Spinal cord (tissue), 10 donors: Measurements from ENCODE around the gene KCNQ1. TPM values are rescaled to one million over a fixed set of nuclear protein-coding genes. Genes with fewer than 3 reads are reported as not detected.
A peak's percentile ranks its signal among the peaks of the same experiment; 100 is the strongest.

Source experiments
- DNase-seq, 6 donors: peaks; one replicate each; pipeline versions ENCODE4 v3.0.0 to v3.0.0-alpha.2; 2013 to 2015; ENCODE audit warnings: low spot score in 6 of 6, low read depth in 4 of 6
- H3K27ac ChIP-seq: one replicate; pipeline ENCODE4 v1.5.1; 2013; ENCODE audit warnings: low read depth, low read length, control low read depth
- H3K27me3 ChIP-seq: one replicate; pipeline ENCODE4 v1.6.1; 2013; ENCODE audit warnings: low read length; ENCODE audit not compliant: control insufficient read depth, insufficient read depth
- H3K36me3 ChIP-seq: one replicate; pipeline ENCODE4 v1.6.1; 2013; ENCODE audit warnings: low read length; ENCODE audit not compliant: control insufficient read depth, insufficient read depth
- H3K4me1 ChIP-seq: one replicate; pipeline ENCODE4 v1.6.1; 2013; ENCODE audit warnings: low read length; ENCODE audit not compliant: control insufficient read depth, insufficient read depth
- H3K4me3 ChIP-seq: one replicate; pipeline ENCODE4 v1.5.1; 2013; ENCODE audit warnings: low read depth, low read length, control low read depth
- H3K9me3 ChIP-seq: one replicate; pipeline ENCODE4 v1.6.1; 2013; ENCODE audit warnings: low read length; ENCODE audit not compliant: control insufficient read depth, insufficient read depth
- WGBS: methylation state at CpG from one replicate; pipeline ENCODE4 v1.1.5; 2013; ENCODE audit warnings: missing lambda C conversion rate; ENCODE audit not compliant: insufficient coverage; 5-methylcytosine and 5-hydroxymethylcytosine counted together
- polyA plus RNA-seq, 2 donors: library from polyadenylated mRNA; unstranded; fragments of 120-200 nt; gene quantifications; one replicate each; pipeline ENCODE4 v1.2.1, GENCODE V29; 2013; ENCODE audit not compliant: insufficient read length in 2 of 2
- total RNA-seq, 2 donors: library from RNA; depleted of rRNA in 1 of 2; stranded (reverse); fragments of 120-200 nt in 1 of 2; fragments of >200 nt in 1 of 2; gene quantifications; one replicate each; pipeline versions ENCODE4 v1.2.3 to v1.2.4, GENCODE V29; 2013 to 2014
- donor health status: healthy.

KCNQ1 gene
- total and polyA plus RNA-seq, 4 donors: 0.83 to 3.1 (median 2.1) TPM

DNA sequence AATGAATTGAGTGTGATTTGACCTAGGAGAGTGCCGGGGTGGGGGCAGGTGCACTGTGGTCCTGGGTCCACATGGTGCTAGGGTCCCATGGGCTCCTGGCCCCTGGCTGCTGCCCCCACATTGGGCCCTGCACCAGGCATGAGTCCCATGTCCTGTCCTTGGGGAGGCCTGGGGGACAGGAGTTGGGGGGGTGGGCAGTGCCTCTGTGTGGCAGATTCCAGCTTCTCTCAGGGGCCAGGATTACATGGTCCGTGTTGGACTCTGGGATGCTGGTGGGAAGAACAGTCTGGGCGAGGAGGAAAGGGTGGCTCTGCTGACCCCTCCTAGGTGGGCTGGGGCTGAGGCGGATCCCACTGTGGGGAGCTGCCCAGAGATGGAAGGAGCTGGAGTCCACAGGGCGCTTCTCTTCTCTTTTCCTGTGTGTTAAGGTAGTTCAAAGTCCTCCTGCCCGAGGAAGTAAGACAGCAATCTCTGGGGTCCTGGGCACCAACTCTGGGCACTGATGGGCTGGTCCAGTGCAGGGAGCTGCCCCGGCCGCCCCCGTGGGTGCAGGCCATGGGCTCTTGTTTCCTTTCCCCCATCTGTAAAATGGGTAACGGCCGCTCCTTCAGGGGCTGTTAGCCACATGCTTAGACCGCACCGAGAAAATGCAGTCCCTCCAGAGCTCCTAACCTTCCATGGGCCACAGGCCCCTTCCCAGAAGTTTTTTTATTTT is 19.8 kb downstream of the KCNQ1 start:
- 91% methylated on average over 12 of the region's 13 CpGs for WGBS
- H3K36me3 ChIP-seq: peaks cover 2% of the 10 kb centered on the region
- no peaks in the 10 kb centered on the region for H3K27me3 ChIP-seq
- no peaks in the 10 kb centered on the region for H3K9me3 ChIP-seq
- no peaks in the 10 kb centered on the region for H3K4me1 ChIP-seq
- no peak overlapping the region for H3K27ac ChIP-seq
- no peak overlapping the region for H3K4me3 ChIP-seq
- DNase-seq: peak in 1 of 6 donors; percentile 14

DNA sequence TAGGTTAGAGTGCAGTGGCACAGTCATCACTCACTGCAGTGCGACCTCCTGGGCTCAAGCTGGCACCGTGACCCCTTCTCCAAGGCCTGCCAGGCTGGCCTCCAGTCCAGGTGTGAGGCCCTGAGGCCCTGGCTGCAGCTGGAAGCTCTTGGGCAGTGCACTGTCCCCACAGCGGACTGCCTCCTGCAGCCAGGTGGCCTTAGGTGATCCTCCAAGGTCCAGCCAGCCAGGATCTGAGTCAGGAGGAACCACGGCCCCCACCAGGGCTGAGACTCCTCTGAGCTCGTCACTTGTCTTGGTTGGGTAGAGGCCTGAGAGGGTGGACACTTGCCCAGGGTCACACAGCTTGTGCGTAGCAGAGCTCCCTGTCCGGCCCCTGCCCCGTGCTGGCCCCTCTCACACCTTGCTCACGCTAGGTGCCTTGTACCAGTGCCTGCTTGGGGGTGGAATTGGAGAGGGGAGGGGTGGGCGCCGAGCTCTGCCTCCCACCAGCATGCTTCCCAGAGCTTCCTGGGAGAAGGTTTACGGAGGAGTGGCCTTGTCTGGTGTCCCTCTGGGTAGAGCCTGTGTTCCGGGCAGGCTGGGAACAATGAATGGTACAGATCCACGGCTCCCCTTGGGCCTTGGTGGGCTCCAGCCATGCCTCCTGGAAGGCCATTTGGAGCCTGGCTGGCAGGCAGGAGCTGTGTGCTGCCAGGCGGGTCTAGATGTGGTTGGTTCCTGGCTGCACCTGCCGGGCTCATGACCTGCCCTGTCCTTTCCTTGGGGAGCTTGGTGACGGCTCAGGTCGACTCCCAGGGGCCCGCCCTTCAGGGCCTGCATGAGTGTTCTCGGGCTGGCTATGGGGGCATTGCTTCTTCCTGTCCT is 20.6 kb downstream of the KCNQ1 start:
- Histone ChIP-seq H3K27ac (no peak overlapping the region), H3K4me3 (no peak overlapping the region), H3K4me1 (no peaks in the 10 kb centered on the region), H3K36me3 (peaks cover 2% of the 10 kb centered on the region), H3K27me3 (no peaks in the 10 kb centered on the region), H3K9me3 (no peaks in the 10 kb centered on the region)
- no peak for DNase-seq
- 87% methylated on average over 20 of the region's 20 CpGs for WGBS

DNA sequence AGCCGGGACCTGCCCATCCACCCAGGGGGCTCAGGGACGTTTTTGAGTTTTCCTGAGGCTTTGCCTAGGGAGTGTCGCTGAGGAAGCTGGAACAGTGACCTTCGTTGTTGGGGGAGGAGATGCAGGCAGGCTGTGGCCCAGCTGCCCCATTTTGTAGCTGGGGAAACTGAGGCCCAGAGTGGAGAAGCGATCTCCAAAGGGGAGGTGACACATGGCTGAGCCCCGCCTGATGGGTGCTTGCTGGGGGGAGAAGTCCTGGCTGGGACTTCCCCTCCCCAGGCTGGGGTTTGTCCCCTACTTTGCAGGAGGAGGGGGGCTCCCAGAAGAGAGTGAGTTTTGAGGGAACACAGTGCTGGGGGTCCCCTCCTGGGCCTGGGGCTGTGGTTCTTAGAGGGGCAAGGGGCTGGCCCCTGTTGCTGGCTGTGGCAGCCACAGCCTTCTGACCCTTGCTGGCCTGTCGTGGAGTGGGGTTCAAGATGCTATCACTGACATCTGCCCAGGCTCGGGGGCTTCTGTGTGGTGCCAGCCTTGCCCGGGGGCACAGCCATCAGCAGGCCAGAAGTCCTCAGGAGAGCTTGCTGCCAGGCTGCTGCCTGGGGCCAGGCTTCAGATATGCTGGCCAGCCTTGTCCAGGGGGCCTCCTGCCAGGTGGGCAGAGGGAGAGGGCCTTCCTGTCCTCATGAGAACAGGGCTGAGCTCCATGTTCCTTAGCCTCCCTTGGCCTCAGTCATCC is 21.4 kb downstream of the KCNQ1 start:
- DNase-seq: no peak
- Histone ChIP-seq H3K36me3 (peaks cover 2% of the 10 kb centered on the region), H3K9me3 (no peaks in the 10 kb centered on the region), H3K4me3 (no peak overlapping the region), H3K27ac (no peak overlapping the region), H3K27me3 (no peaks in the 10 kb centered on the region), H3K4me1 (no peaks in the 10 kb centered on the region)
- WGBS: 83% methylated on average over 8 of the region's 9 CpGs

GRCh38 chr11:2466869-2467694 is 22.3 kb downstream of the KCNQ1 start:
- Histone ChIP-seq H3K4me3 (no peak overlapping the region), H3K36me3 (peaks cover 2% of the 10 kb centered on the region), H3K27ac (no peak overlapping the region), H3K4me1 (no peaks in the 10 kb centered on the region), H3K9me3 (no peaks in the 10 kb centered on the region), H3K27me3 (no peaks in the 10 kb centered on the region)
- WGBS: 81% methylated on average over 16 of the region's 16 CpGs
- no peak for DNase-seq

- H3K27me3 ChIP-seq: no peaks in the 10 kb centered on the region
- 90% methylated on average over 7 of the region's 7 CpGs for WGBS
- H3K36me3 ChIP-seq: no peaks in the 10 kb centered on the region
- no peaks in the 10 kb centered on the region for H3K4me1 ChIP-seq
- no peak for DNase-seq
- H3K27ac ChIP-seq: no peak overlapping the region
- H3K4me3 ChIP-seq: no peak overlapping the region
- H3K9me3 ChIP-seq: no peaks in the 10 kb centered on the region
These were observed 22.9 kb downstream of the KCNQ1 start for GRCh38 chr11:2467695-2468055.

DNA sequence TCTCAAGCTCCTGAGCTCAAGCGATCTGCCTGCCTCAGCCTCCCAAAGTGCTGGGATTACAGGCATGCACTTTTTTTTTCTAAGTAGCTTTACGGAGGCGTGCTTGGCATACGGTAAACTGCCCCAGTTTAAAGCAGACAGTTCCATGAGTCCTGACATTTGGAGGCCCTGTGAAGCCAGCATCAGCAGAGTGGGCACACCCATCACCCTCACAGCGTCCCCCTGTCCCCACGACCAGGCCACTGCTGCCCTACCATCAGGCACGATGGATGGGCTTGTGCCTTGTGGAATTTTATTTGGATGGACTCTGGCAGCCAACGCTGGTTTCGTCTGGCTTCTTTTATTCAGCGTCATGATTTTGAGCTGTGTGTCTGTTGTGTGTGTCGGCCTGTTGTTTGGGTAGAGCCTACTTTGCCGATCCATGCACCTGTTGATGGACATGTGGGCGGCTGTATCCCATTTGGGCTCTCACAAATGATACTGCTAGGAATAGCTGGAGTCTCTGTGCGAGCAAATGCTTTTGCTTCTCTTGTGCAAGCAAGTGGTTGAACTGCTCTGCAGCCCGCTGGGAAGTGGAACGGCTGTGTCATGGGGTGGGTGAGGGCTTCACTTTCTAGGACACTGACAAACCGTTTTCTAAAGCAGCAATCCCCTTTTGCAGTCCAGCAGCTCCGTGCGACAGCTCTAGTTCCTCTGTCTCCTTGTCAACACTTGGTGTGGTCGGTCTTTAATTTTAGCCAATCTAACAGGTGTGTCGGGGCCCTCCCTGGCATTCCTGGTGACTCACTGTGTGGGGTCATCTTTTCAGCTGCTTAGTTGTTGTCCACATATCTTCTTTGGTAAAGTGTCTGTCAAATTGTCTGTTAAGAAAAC is 23.8 kb downstream of the KCNQ1 start:
- Histone ChIP-seq H3K27ac (no peak overlapping the region), H3K36me3 (no peaks in the 10 kb centered on the region), H3K27me3 (no peaks in the 10 kb centered on the region), H3K4me3 (no peak overlapping the region), H3K9me3 (no peaks in the 10 kb centered on the region), H3K4me1 (no peaks in the 10 kb centered on the region)
- WGBS: 80% methylated on average over 20 of the region's 21 CpGs
- DNase-seq: no peak

DNA sequence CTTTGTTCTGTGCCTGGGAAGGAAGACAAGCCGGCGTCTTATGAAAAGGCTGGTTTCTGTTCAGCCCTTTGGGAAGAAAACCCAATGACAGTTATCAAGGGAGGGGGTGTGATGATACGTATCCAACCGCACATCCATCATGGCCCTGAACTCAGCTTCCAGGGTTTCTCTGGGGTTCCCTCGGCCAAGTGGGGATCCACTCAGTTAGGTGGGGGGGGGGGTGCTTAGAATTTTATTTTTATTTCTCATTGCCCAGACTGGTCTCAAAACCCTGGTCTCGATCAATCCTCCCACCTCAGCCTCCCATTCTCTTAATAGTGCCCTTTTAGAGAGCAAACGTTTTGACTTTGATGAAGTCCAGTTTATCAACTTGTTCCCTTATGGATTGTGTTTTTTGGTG is 25.7 kb downstream of the KCNQ1 start:
- Histone ChIP-seq H3K4me1 (no peaks in the 10 kb centered on the region), H3K9me3 (no peaks in the 10 kb centered on the region), H3K27ac (no peak overlapping the region), H3K27me3 (no peaks in the 10 kb centered on the region), H3K4me3 (no peak overlapping the region), H3K36me3 (no peaks in the 10 kb centered on the region)
- DNase-seq: no peak
- 28% methylated on average over 2 of the region's 7 CpGs for WGBS

DNA sequence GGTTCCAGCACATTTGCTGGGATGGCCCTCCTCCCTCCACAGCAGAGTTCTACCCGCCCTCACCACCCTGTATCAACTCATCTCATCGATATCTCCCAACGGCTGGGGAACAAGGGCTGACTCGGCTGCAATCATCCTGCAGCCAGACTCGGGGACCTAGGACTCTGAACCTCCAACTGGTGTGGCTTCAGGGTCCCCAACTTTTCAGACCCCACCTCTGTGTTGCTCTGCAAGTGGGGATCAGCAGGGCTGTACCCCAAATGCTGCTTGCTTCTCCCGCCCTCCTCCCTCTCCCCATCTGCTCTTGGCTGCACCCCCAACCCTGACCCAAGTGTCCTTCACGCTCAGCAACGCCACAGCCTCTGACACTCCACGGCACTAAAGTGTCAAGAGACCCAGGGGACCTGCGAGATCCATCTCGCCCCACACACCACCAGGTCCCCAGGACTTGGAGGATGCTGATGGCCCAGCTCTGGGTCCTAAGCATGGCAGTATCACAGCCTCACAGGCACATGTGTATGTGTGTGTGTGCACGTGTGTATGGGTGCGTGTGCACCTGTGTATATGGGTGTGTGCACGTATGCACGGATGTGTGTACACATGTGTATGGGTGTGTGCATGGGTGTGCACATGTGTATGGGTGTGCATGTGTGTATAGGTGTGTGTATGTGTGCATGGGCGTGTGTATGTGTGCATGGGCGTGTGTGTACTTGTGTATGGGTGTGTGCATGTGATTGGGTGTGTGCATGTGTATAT is 26.4 kb downstream of the KCNQ1 start:
- Histone ChIP-seq H3K4me3 (no peak overlapping the region), H3K27me3 (no peaks in the 10 kb centered on the region), H3K27ac (no peak overlapping the region), H3K4me1 (no peaks in the 10 kb centered on the region), H3K36me3 (no peaks in the 10 kb centered on the region), H3K9me3 (no peaks in the 10 kb centered on the region)
- no peak for DNase-seq
- 87% methylated on average over 17 of the region's 17 CpGs for WGBS
